ENCODE measurements around the gene NAA10. TPM values are rescaled to one million over a fixed set of nuclear protein-coding genes. Genes with fewer than 3 reads are reported as not detected.
A peak's percentile ranks its signal among the peaks of the same experiment; 100 is the strongest.

Gene NAA10
- total RNA-seq, 2 donors from 2014 or later = 60.1 to 66.4 TPM

DNA sequence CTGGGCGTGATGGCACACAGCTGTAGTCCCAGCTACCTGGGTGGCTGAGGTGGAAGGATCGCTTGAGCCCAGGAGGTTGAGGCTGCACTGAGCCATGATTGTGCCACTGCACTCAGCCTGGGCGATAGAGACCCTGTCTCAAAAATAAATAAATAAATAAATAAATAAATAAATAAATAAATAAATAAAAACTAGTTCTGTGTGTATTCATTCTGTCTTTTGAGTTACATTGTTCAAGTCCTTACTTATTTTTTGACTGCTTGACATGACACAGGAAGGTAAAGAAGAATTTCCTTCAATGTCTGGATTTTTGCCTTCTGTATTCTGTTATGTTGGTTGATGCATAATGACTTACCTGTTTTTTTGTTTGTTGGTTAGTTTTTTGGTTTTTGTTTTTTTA lies 2.2 kb upstream of the NAA10 start:
- H3K9me3 ChIP-seq = no peaks in the 10 kb centered on the region
- peaks cover 3 to 14% of the 10 kb centered on the region in 2 donors for H3K4me1 ChIP-seq (ENCODE audit: control insufficient read depth in 1 of 2, low read depth in 2 of 2)
- no peak for ATAC-seq (ENCODE audit: insufficient number of reproducible peaks, low FRiP score, low read depth)
- DNase-seq (ENCODE audit: low spot score) = no peak
- H3K36me3 ChIP-seq = no peaks in the 10 kb centered on the region
- TF ChIP-seq, protein P1, sequence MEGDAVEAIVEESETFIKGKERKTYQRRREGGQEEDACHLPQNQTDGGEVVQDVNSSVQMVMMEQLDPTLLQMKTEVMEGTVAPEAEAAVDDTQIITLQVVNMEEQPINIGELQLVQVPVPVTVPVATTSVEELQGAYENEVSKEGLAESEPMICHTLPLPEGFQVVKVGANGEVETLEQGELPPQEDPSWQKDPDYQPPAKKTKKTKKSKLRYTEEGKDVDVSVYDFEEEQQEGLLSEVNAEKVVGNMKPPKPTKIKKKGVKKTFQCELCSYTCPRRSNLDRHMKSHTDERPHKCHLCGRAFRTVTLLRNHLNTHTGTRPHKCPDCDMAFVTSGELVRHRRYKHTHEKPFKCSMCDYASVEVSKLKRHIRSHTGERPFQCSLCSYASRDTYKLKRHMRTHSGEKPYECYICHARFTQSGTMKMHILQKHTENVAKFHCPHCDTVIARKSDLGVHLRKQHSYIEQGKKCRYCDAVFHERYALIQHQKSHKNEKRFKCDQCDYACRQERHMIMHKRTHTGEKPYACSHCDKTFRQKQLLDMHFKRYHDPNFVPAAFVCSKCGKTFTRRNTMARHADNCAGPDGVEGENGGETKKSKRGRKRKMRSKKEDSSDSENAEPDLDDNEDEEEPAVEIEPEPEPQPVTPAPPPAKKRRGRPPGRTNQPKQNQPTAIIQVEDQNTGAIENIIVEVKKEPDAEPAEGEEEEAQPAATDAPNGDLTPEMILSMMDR (IDR thresholded peaks at IDR 0.05) = no peak
- no peaks in the 10 kb centered on the region for H3K27me3 ChIP-seq (replicated peaks; ENCODE audit: insufficient read depth)
- no peak overlapping the region for H3K4me3 ChIP-seq
- H3K27ac ChIP-seq = no peak overlapping the region

DNA sequence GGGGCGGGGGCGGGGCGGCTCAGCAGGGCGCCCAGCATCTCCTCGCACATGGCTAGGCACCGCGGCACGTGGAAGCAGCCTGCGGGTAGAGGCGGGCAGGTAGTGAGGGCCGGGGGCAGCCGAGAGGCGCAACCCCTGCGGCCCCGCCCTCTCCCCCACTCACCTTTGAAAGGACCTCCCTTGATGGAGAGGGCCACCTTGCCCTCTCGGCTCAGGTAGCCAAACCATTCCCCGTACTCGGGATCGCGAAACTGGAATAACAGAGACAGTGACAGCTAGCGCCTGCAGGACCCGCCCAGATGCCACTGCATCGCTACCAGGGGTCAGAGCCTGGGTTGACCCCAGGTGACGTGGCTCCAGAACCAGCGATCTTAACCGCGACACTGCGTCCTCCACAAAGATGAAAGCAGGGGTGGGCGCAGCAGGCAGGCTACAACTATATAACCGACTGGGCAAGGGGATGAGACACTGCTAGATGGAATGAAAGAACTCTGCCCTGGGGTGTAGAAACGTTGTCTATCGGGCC lies 552 bp upstream of the NAA10 start:
- Histone ChIP-seq H3K36me3 (peaks cover 6% of the 10 kb centered on the region), H3K9me3 (no peaks in the 10 kb centered on the region), H3K27ac (no peak overlapping the region), H3K27me3 (replicated peaks; ENCODE audit: insufficient read depth) (no peaks in the 10 kb centered on the region), H3K4me1 (ENCODE audit: control insufficient read depth in 1 of 2, low read depth in 2 of 2) (peaks cover 3 to 14% of the 10 kb centered on the region in 2 donors), H3K4me3 (peak overlapping the region; percentile 77)
- DNase-seq (ENCODE audit: low spot score) (no peak), ATAC-seq (ENCODE audit: insufficient number of reproducible peaks, low FRiP score, low read depth) (no peak)
- TF ChIP-seq, protein P1 (IDR thresholded peaks at IDR 0.05) = no peak

GRCh38 chrX:153934148-153934761 lies 582 bp downstream of the NAA10 start:
- no peaks in the 10 kb centered on the region for H3K9me3 ChIP-seq
- peaks cover 3 to 14% of the 10 kb centered on the region in 2 donors for H3K4me1 ChIP-seq (ENCODE audit: control insufficient read depth in 1 of 2, low read depth in 2 of 2)
- no peak for DNase-seq (ENCODE audit: low spot score)
- peak overlapping the region; percentile 77 for H3K4me3 ChIP-seq
- ATAC-seq (ENCODE audit: insufficient number of reproducible peaks, low FRiP score, low read depth) = no peak
- no peaks in the 10 kb centered on the region for H3K27me3 ChIP-seq (replicated peaks; ENCODE audit: insufficient read depth)
- TF ChIP-seq, protein P1 (IDR thresholded peaks at IDR 0.05) = no peak
- peak overlapping the region in 1 of 2 donors; percentile 12 for H3K27ac ChIP-seq
- H3K36me3 ChIP-seq = peaks cover 6% of the 10 kb centered on the region

DNA sequence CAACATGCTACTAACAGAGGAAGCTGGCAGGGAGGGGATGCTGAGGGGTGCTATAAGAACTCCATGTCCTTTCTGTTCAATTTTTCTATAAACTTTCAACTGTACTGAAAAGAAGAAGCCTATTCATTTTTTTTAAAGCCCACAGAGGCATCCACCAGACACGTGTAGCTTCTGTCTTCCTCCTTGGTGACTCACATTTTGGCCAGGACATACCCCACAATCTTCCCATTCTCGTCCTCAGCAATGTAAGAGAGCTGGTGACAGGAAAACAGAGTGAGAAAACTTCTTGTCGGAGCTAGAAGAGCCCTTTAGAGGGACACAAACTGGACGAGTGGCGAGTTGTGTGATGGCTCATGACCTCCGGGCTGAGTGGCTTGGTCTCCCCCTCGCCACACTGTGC lies 1.1 kb downstream of the NAA10 start:
- Histone ChIP-seq H3K27ac (no peak overlapping the region), H3K4me3 (peak overlapping the region; percentile 77), H3K36me3 (peaks cover 6% of the 10 kb centered on the region), H3K27me3 (replicated peaks; ENCODE audit: insufficient read depth) (no peaks in the 10 kb centered on the region), H3K9me3 (no peaks in the 10 kb centered on the region), H3K4me1 (ENCODE audit: control insufficient read depth in 1 of 2, low read depth in 2 of 2) (peaks cover 3 to 14% of the 10 kb centered on the region in 2 donors)
- ATAC-seq (ENCODE audit: insufficient number of reproducible peaks, low FRiP score, low read depth) (no peak), DNase-seq (ENCODE audit: low spot score) (no peak)
- TF ChIP-seq, protein P1 (IDR thresholded peaks at IDR 0.05) = no peak

DNA sequence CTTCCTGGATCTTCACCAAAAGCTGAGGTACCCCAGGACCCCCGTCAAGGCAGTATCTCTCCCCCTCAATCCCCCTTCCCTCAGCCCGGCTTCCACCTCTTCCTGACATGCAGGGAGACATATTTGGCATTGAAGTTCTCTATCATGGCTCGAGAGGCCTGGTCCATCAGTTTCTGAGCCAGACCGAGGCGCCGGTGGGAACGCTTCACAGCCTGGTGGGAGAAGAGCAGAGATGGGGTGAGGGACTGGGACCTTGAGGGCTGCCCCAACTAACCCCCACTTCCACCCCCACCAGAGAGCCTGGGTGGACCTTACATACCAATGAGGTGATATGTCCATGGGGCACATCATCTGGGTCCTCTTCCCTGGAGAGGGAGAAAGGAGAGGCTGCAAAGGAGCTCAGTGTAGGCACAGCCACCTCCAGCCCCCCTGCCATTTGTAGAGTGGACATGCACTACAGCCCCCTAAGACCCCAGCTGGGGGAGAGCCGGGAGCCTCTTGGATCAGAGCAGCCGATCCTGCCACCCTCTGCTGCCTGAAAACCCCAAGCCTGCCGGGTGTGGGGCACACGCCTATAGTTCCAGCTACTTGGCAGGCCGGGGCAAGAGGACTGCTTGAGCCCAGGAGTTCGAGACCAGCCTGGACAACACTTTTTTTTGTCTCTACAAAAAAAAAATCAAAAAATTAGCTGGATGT lies 2.5 kb downstream of the NAA10 start:
- TF ChIP-seq, protein P1 (IDR thresholded peaks at IDR 0.05) = no peak
- H3K27ac ChIP-seq = no peak overlapping the region
- no peak overlapping the region for H3K4me3 ChIP-seq
- H3K9me3 ChIP-seq = no peaks in the 10 kb centered on the region
- H3K27me3 ChIP-seq (replicated peaks; ENCODE audit: insufficient read depth) = no peaks in the 10 kb centered on the region
- H3K36me3 ChIP-seq = peaks cover 6% of the 10 kb centered on the region
- no peak for DNase-seq (ENCODE audit: low spot score)
- no peak for ATAC-seq (ENCODE audit: insufficient number of reproducible peaks, low FRiP score, low read depth)
- peaks cover 3 to 14% of the 10 kb centered on the region in 2 donors for H3K4me1 ChIP-seq (ENCODE audit: control insufficient read depth in 1 of 2, low read depth in 2 of 2)

Data from thoracic aorta (tissue), 2 donors.